T1000 (cell line): ENCODE data around the gene ANO9.
"Not testable (repeated sequence)": the region's sequence is repeated elsewhere in the genome, so short reads cannot be mapped to it uniquely, and the experiment has no call there.

Experiments used
- DNase-seq: peaks from one replicate; lab custom pipeline; 2025; ENCODE audit warnings: mixed read lengths; lab: John Stamatoyannopoulos, UW

The ANO9 gene

GRCh38 chr11:434496-434895, 7.3 kb downstream of the ANO9 start:
- DNase-seq = no peak

DNA sequence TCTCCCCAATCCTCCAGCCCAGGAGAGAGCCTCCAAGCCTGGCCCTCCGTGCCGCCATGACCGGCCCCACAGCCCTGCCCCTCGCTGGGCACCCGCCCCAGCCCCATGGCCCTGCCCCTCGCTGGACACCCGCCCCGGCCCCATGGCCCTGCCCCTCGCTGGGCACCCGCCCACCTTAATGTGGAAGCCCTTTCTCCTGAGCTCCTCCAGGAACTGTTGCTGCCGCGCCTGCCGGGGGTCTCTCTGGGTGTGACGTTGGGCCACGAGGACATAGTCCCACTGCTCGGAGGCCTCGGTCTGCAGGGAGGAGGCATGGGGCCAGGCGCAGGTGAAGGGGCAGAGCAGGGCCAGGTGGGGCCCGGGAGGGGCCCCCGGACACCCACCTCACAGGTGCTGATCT, 8.2 kb downstream of the ANO9 start:
- DNase-seq = no peak

DNA sequence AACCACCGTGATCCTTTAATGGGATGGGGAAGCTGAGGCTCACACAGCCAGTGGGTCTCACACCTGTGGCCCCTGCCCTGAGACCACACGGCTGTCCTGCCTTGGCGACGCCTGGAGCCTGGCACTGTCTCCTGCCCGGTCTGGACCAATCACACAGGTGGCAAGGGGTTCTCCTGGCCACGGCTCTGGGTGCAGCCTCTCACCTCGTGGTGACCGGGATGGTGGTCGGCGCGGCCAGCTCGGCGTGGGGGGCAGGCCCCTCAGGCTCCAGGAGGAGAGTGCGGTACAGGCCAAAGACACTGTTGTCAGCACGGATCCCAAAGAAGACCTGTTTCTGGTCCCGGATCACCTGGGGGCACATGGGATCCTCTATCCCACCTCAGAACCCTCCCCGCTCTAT, 8.7 kb downstream of the ANO9 start:
- no peak for DNase-seq

DNA sequence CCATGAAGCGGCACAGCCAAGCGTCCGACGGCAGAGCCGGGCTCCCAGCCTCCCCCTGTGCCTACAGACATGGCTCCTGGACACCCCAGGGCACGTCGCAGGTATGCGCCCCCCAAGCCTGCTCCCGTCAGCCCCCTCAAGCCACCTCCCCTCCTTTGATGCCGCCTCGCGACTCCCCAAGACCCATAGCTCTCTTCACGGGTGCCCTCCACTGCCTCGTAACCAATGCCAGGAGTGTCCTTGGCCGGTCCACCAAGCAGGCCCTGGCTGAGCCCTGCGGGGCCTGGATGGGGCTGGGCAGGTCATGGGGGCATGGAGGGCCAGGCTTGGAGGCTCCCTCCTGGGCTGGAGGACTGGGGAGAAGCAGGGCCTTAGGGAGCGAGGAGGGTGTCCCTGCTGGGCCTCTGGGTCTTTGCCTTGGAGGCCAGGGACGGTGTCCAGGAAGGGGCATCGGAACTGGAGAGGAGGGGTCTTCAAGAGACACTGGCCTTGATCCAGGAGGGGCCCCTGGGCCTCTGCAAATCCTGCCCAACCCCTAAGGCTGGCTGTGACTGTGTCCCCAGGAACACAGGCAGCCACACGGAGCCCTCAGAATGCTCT, 9.2 kb downstream of the ANO9 start:
- no peak for DNase-seq

GRCh38 chr11:431921-432320, 9.9 kb downstream of the ANO9 start:
- DNase-seq = no peak

GRCh38 chr11:429931-430456, 11.8 kb downstream of the ANO9 start:
- no peak for DNase-seq

DNA sequence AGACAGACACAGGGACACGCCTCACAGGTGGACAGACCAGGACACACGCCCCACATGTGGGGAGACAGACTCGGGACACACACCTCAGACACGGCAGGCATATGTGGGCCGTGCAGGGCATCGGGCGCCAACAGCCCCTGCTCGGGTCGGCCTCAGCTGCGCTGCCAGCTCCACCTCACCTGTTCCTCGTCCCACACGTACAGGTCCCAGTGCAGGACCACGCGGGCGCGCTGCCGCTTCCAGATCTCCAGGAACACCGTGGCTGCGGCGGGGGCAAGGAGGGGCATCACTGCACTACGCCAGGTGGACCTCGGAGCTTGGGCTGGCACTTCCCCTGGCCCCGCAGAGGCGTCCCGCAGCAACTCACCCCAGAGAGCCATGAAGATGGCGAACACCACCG, 12.4 kb downstream of the ANO9 start:
- DNase-seq = no peak

DNA sequence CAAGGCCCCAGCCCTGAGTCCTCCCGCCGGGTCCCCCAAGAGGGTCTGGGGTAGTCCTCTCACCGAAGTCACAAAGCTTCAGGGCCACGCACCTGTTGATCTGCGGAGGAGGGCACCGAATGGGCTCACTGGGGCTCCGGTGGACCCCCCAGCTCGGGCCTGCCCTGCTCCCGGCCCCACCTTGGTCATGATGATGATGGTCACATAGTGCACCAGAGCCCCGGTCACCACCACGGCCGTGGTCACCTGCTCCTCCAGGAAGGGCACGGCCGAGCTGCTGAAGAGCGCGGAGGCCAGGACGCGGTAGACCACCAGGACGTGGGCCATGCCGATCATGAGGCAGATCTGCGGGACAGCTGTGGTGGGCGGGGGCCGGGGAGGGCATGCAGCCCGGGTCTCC, 13.5 kb downstream of the ANO9 start:
- no peak for DNase-seq

GRCh38 chr11:426851-427250, 15.0 kb downstream of the ANO9 start:
- DNase-seq = no peak

DNA sequence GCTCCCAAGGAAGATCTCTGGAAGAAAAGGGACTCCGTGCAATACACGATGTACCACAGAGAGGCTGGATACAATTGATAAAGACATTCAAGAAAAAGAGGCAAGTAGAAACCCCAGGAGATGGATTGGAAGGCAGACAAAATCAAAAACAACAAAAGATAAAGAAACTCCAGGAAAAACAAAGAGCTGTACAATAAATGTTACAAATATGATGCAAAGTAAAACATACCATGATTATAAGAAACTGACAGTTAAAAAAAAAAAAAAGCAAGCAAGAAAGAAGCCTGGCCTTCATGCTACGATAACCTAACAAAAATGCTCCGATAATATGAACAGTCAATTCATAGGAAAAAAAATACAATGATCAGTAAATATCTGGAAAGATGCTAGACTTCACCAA, 16.5 kb downstream of the ANO9 start:
- no peak for DNase-seq

- DNase-seq = not testable (repeated sequence)
Observed at GRCh38 chr11:424766-425165, 17.0 kb downstream of the ANO9 start.

DNA sequence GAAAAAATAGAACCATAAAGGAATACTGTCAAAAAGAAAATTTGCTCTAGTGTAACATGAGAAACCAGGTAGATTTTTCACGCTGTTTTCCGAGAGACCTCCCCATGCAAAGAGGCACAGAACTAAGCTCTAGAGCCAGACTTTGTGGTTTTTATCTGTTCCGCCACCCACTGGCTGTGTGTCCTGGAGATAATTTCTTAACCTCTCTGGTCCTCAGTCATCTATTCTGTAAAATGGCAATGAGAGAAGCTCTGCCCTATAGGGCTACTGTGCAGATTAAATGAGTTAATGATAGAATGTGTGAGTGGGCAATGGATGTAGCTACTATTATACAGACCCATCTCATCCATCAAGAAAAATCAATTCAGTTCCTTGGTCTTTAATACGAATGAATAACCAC, 17.6 kb downstream of the ANO9 start:
- DNase-seq = no peak

- DNase-seq = no peak
Observed at GRCh38 chr11:422249-422656, 19.6 kb downstream of the ANO9 start.

DNA sequence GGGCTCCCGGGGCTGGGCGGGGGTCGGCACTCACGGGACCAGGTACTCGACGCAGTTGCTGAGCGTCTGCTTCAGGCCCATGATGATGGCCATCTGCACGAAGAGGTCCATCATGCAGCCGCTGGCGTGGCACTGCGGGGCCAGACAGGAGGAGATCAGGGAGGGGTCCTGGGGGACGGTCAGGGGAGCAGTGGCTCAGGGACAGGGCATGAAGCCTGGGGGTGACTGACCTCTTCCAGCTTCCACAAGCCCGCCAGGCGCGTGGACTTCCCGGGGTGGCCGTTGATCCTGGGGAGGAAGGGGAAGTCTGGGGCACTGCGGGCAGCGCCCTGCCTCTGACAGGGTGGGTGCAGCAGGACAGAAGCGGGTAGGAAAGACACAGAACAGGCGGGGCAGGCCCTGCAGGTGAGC, 20.9 kb downstream of the ANO9 start:
- no peak for DNase-seq

- no peak for DNase-seq
Observed at GRCh38 chr11:420054-420910, 21.5 kb downstream of the ANO9 start.

DNA sequence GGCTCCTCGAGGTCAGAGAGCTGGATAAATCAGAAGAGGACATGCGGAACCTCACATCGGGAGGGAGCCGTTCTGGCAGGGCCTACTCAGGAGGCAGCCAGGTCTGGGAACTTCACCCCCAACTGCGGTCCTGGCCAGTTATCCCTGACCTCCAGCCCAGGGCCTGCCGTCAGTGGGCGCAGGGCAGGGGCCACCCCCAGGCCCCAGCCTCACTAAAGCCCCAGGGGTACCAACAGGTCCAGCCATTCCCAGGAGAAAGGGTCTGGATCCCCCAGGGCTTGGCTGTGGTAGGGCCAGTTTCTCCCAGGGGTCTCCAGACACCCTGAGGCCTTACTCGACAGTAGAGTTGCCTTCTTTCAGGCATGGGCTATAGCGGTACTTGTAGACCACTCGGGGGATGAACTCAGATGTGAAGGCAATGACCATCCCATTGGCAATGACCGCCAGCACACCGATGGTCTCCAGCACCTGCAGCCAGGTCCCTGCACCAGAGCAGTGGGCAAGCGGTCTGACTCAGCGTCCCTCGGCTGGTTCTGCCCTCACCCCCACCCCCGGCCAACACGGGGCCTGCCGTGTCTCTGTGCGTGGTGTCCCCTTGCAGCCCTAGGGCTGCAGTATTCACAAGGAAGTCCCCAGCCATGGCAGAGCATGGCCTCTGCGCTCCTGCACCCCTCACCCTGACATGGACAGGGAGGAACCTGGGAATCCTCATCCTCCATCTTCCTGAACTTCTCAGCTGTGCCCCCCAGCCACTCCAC, 22.4 kb downstream of the ANO9 start:
- DNase-seq = no peak

- DNase-seq = no peak
Observed at GRCh38 chr11:418343-419247, 23.2 kb downstream of the ANO9 start.

- no peak for DNase-seq
Observed at GRCh38 chr11:417652-418342, 24.0 kb downstream of the ANO9 start.

DNA sequence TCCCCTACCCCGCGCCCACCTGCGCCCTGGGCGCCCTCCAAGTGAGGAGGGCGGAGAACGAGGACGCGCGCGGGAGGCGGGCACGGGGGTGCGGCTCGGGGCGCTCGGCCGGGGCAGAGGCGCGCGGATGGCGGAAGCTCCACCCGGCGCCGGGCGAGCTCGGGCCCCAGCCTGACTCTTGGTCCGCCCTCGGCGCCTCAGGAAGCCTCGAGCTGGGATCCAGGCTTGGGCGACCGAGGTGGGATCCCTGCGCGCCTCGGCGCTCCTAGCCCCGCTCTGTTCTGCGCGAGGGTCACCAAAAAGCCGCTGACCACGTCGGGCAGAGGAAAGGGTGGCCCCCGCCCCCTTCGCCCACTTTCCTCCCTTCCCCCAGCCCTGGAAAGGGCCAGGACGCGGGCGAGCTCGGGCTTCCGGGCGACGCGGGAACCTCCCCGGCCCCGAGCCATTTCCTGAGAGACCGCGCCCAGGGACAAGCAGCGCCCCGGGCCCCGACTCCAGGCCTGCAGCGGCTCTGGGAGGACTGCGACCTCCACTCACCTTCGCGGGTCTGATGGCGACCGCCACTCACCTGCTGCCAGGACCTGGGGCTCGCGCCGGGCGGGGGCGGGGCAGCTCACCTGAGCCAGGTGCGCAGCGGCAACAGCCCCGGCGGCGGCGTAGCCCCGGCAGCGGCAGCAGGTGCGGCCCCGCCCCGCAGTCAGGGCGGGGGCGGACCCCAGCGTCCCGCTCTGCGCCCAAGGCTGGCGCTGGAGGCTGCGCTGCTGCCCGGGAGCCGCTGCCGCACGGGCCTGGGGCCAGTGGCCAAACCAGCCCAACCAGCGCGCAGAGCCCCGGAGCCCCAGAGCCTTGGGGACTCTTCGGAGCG, 24.8 kb downstream of the ANO9 start:
- no peak for DNase-seq
